T-cell (primary cell): ENCODE results near the gene TEKT3. TPM values are rescaled to one million over a fixed set of nuclear protein-coding genes. Genes with fewer than 3 reads are reported as not detected.

ENCODE experiments used
- ATAC-seq, 4 experiments: fragments of 200-7000 bp in 3 of 4; fragments of 150-1000 bp in 1 of 4; cut with Tn5 transposase; replicated peaks in 1 of 4; 1 replicate in 3 of 4; 2 replicates in 1 of 4; pipeline ENCODE4 v1.10.0; 2021; ENCODE audit warnings: moderate library complexity in 3 of 4, mild to moderate bottlenecking in 2 of 4, moderate number of reproducible peaks in 1 of 4
- CTCF ChIA-PET, 2 donors: fragments of 300-600 bp; sonication (Branson Sonifier 250); formaldehyde crosslinking; loops; one replicate each; lab custom pipeline; 2022; ENCODE audit warnings: antibody characterized with exemption in 2 of 2; lab: Charles Lee
- POLR2A ChIA-PET, 2 donors: fragments of 300-600 bp; sonication (Branson Sonifier 250); formaldehyde crosslinking; loops; one replicate each; lab custom pipeline; 2022; ENCODE audit warnings: antibody characterized with exemption in 2 of 2; lab: Charles Lee
- DNase-seq, 35 experiments: peaks; one replicate each; pipeline versions ENCODE4 v3.0.0 to v3.0.0-alpha.2; 2013 to 2023
- H3K27ac ChIP-seq: one replicate; pipeline ENCODE4 v1.5.1; 2013; ENCODE audit warnings: low read length
- H3K27me3 ChIP-seq, 2 experiments: replicated peaks in 1 of 2; 1 replicate in 1 of 2; 2 replicates in 1 of 2; pipeline versions ENCODE4 v1.6.1 to v1.7.0; 2013; ENCODE audit warnings: low read length in 1 of 2, mixed read lengths in 1 of 2; ENCODE audit not compliant: control insufficient read depth in 2 of 2, insufficient read depth in 2 of 2; ENCODE audit errors: extremely low read depth in 1 of 2
- H3K36me3 ChIP-seq, 2 donors: 1 replicate in 1 of 2; 2 replicates in 1 of 2; pipeline versions ENCODE4 v1.6.1 to v1.7.0; 2013; ENCODE audit warnings: low read length in 1 of 2; ENCODE audit not compliant: control insufficient read depth in 2 of 2, insufficient read depth in 1 of 2; ENCODE audit errors: extremely low read depth in 1 of 2
- H3K4me1 ChIP-seq, 2 experiments: 1 replicate in 1 of 2; 2 replicates in 1 of 2; pipeline versions ENCODE4 v1.6.1 to v1.7.0; 2013; ENCODE audit warnings: low read length in 2 of 2, mixed read lengths in 1 of 2; ENCODE audit not compliant: insufficient read depth in 2 of 2, control insufficient read depth in 1 of 2; ENCODE audit errors: extremely low read depth in 1 of 2
- H3K4me3 ChIP-seq, 2 donors: 1 replicate in 1 of 2; 2 replicates in 1 of 2; pipeline versions ENCODE4 v1.5.1 to v1.7.0; 2013; ENCODE audit warnings: mild to moderate bottlenecking in 2 of 2, low read length in 1 of 2, moderate library complexity in 1 of 2; ENCODE audit not compliant: control insufficient read depth in 1 of 2; ENCODE audit errors: extremely low read depth in 1 of 2
- H3K9me3 ChIP-seq: 2 replicates; pipeline ENCODE4 v1.7.0; 2013
- H3K27ac Mint-ChIP-seq, 2 donors: one replicate each; pipeline ENCODE4 v1.8.0; 2020 to 2021; ENCODE audit warnings: mild to moderate bottlenecking in 2 of 2, mixed read lengths in 2 of 2
- H3K27me3 Mint-ChIP-seq, 2 donors: one replicate each; pipeline ENCODE4 v1.8.0; 2021 to 2022; ENCODE audit warnings: mixed read lengths in 2 of 2
- H3K36me3 Mint-ChIP-seq: one replicate; pipeline ENCODE4 v1.8.0; 2021; ENCODE audit warnings: mixed read lengths
- H3K4me1 Mint-ChIP-seq, 3 donors: one replicate each; pipeline ENCODE4 v1.8.0; 2020 to 2022; ENCODE audit warnings: mixed read lengths in 3 of 3, mild to moderate bottlenecking in 1 of 3
- H3K4me3 Mint-ChIP-seq, 3 donors: one replicate each; pipeline ENCODE4 v1.8.0; 2020 to 2022; ENCODE audit warnings: mild to moderate bottlenecking in 3 of 3, mixed read lengths in 3 of 3, moderate library complexity in 3 of 3
- H3K9me3 Mint-ChIP-seq, 3 donors: one replicate each; pipeline ENCODE4 v1.8.0; 2020 to 2022; ENCODE audit warnings: mixed read lengths in 3 of 3
- WGBS: methylation state at CpG from one replicate; pipeline ENCODE4 v1.1.5; 2013; ENCODE audit warnings: missing lambda C conversion rate; ENCODE audit not compliant: insufficient coverage; 5-methylcytosine and 5-hydroxymethylcytosine counted together
- total RNA-seq, 35 experiments: library from RNA in 6 of 35; stranded (reverse) in 6 of 35; fragments of 120-200 nt in 1 of 35; gene quantifications; one replicate each; pipeline versions ENCODE4 v1.2.1 to v1.2.4 and lab custom pipeline; 2013 to 2026

TEKT3 gene
- total RNA-seq (under 1 TPM in 1 of 5 donors, not detected in 4; 0.35 TPM), total RNA-seq (lab: John Stamatoyannopoulos, UW) (0 to 0.37 (median 0.07) reads per million in 29 experiments)
- total RNA-seq (2013), result 0.26 TPM

GRCh38 chr17:15341385-15341849 lies at the start of gene TEKT3:
TEKT3 (minus strand) TSS chr17:15341597; CDS start chr17:15331585, 10,012 bp downstream.
- ChIA-PET CTCF (no interaction called here), POLR2A (no interaction called here)
- Histone ChIP-seq H3K4me3 (no peak within 1 kb of the TSS), H3K4me1 (peaks cover 0 to 12% of the 10 kb centered on the region in 2 experiments), H3K9me3 (no peaks in the 10 kb centered on the region), H3K36me3 (no peaks in the 10 kb centered on the region), H3K27ac (no peak within 1 kb of the TSS), H3K27me3 (peaks cover 21 to 29% of the 10 kb centered on the region in 2 experiments)
- peaks cover 0 to 8% (median 0%) of the 10 kb centered on the region in 3 donors for H3K9me3 Mint-ChIP-seq
- H3K4me3 Mint-ChIP-seq, result peak within 1 kb of the TSS; percentile 26 to 69 (median 42)
- peaks cover 7 to 10% (median 8%) of the 10 kb centered on the region in 3 donors for H3K4me1 Mint-ChIP-seq
- DNase-seq (no peak), ATAC-seq (no peak)
- 3% methylated on average over 31 of the region's 36 CpGs for WGBS
- H3K27me3 Mint-ChIP-seq, result peaks cover 56 to 69% of the 10 kb centered on the region in 2 donors
- H3K27ac Mint-ChIP-seq, result peak within 1 kb of the TSS in 1 of 2 donors; percentile 33
- peaks cover 3% of the 10 kb centered on the region for H3K36me3 Mint-ChIP-seq

GRCh38 chr17:15388356-15389041 lies 47.1 kb upstream of the TEKT3 start:
- H3K9me3 ChIP-seq, result no peaks in the 10 kb centered on the region
- H3K27me3 ChIP-seq, result peaks cover 0 to 11% of the 10 kb centered on the region in 2 experiments
- ChIA-PET POLR2A (no interaction called here), CTCF (no interaction called here)
- H3K36me3 Mint-ChIP-seq, result no peaks in the 10 kb centered on the region
- no peak for ATAC-seq
- no peak overlapping the region for H3K27ac Mint-ChIP-seq
- H3K4me1 Mint-ChIP-seq, result no peaks in the 10 kb centered on the region
- H3K27me3 Mint-ChIP-seq, result peaks cover 19 to 23% of the 10 kb centered on the region in 2 donors
- no peaks in the 10 kb centered on the region for H3K36me3 ChIP-seq
- WGBS, result no CpG with 5 or more reads among the region's 8 CpGs
- no peak overlapping the region for H3K4me3 Mint-ChIP-seq
- DNase-seq, result no peak
- H3K9me3 Mint-ChIP-seq, result peaks cover 0 to 4% (median 0%) of the 10 kb centered on the region in 3 donors
- no peak overlapping the region for H3K4me3 ChIP-seq
- H3K27ac ChIP-seq, result no peak overlapping the region
- no peaks in the 10 kb centered on the region for H3K4me1 ChIP-seq

- H3K4me3 ChIP-seq, result no peak overlapping the region
- ChIA-PET CTCF (no interaction called here), POLR2A (no interaction called here)
- H3K27me3 Mint-ChIP-seq, result peaks cover 22 to 30% of the 10 kb centered on the region in 2 donors
- no peaks in the 10 kb centered on the region for H3K36me3 Mint-ChIP-seq
- no peaks in the 10 kb centered on the region for H3K9me3 ChIP-seq
- H3K4me1 ChIP-seq, result no peaks in the 10 kb centered on the region
- ATAC-seq (no peak), DNase-seq (no peak)
- peaks cover 0 to 9% of the 10 kb centered on the region in 2 experiments for H3K27me3 ChIP-seq
- 33% methylated on average over 1 of the region's 4 CpGs for whole genome bisulfite sequencing
- no peak overlapping the region for H3K27ac ChIP-seq
- H3K9me3 Mint-ChIP-seq, result peaks cover 0 to 4% (median 0%) of the 10 kb centered on the region in 3 donors
- H3K4me3 Mint-ChIP-seq, result no peak overlapping the region
- no peaks in the 10 kb centered on the region for H3K4me1 Mint-ChIP-seq
- no peaks in the 10 kb centered on the region for H3K36me3 ChIP-seq
- no peak overlapping the region for H3K27ac Mint-ChIP-seq
These were observed 44.7 kb upstream of the TEKT3 start for GRCh38 chr17:15386083-15386482.

- no CpG with 5 or more reads among the region's 2 CpGs for WGBS
- no peak for DNase-seq
- Histone ChIP-seq H3K36me3 (no peaks in the 10 kb centered on the region), H3K4me3 (no peak overlapping the region), H3K4me1 (no peaks in the 10 kb centered on the region), H3K9me3 (no peaks in the 10 kb centered on the region), H3K27me3 (peaks cover 0 to 9% of the 10 kb centered on the region in 2 experiments), H3K27ac (no peak overlapping the region)
- H3K27ac Mint-ChIP-seq, result no peak overlapping the region
- CTCF ChIA-PET, result no interaction called here
- H3K36me3 Mint-ChIP-seq, result no peaks in the 10 kb centered on the region
- POLR2A ChIA-PET, result no interaction called here
- H3K4me1 Mint-ChIP-seq, result no peaks in the 10 kb centered on the region
- H3K9me3 Mint-ChIP-seq, result peaks cover 0 to 4% (median 0%) of the 10 kb centered on the region in 3 donors
- H3K4me3 Mint-ChIP-seq, result no peak overlapping the region
- no peak for ATAC-seq
- H3K27me3 Mint-ChIP-seq, result peaks cover 21 to 30% of the 10 kb centered on the region in 2 donors
These were observed 43.9 kb upstream of the TEKT3 start for GRCh38 chr17:15385305-15385704.

- no peaks in the 10 kb centered on the region for H3K4me1 Mint-ChIP-seq
These were observed 42.9 kb upstream of the TEKT3 start for GRCh38 chr17:15384142-15384787.

GRCh38 chr17:15382914-15383313 lies 41.5 kb upstream of the TEKT3 start:
- H3K36me3 Mint-ChIP-seq, result no peaks in the 10 kb centered on the region
- Histone ChIP-seq H3K9me3 (no peaks in the 10 kb centered on the region), H3K4me3 (no peak overlapping the region), H3K36me3 (no peaks in the 10 kb centered on the region), H3K27me3 (peaks cover 0 to 9% of the 10 kb centered on the region in 2 experiments), H3K27ac (no peak overlapping the region), H3K4me1 (no peaks in the 10 kb centered on the region)
- H3K9me3 Mint-ChIP-seq, result peaks cover 0 to 4% (median 0%) of the 10 kb centered on the region in 3 donors
- 83% methylated on average over 1 of the region's 1 CpG for WGBS
- H3K4me3 Mint-ChIP-seq, result no peak overlapping the region
- no peak overlapping the region for H3K27ac Mint-ChIP-seq
- ATAC-seq (no peak), DNase-seq (no peak)
- H3K27me3 Mint-ChIP-seq, result peaks cover 28 to 35% of the 10 kb centered on the region in 2 donors
- ChIA-PET CTCF (no interaction called here), POLR2A (no interaction called here)
- no peaks in the 10 kb centered on the region for H3K4me1 Mint-ChIP-seq

More at GRCh38 chr17:15384142-15384787, 42.9 kb upstream of the TEKT3 start:
- ATAC-seq (no peak), DNase-seq (no peak)
- Mint-ChIP-seq H3K27ac (no peak overlapping the region), H3K9me3 (peaks cover 0 to 4% (median 0%) of the 10 kb centered on the region in 3 donors), H3K27me3 (peaks cover 21 to 30% of the 10 kb centered on the region in 2 donors), H3K4me3 (no peak overlapping the region), H3K36me3 (no peaks in the 10 kb centered on the region)
- H3K4me3 ChIP-seq, result no peak overlapping the region
- WGBS, result 71% methylated on average over 5 of the region's 9 CpGs
- H3K4me1 ChIP-seq, result no peaks in the 10 kb centered on the region
- H3K27me3 ChIP-seq, result peaks cover 0 to 9% of the 10 kb centered on the region in 2 experiments
- no peak overlapping the region for H3K27ac ChIP-seq
- no peaks in the 10 kb centered on the region for H3K9me3 ChIP-seq
- CTCF ChIA-PET, result no interaction called here
- POLR2A ChIA-PET, result no interaction called here
- no peaks in the 10 kb centered on the region for H3K36me3 ChIP-seq
